Keratinocyte (primary cell): Measurements from ENCODE around the gene WDR35. TPM values are rescaled to one million over a fixed set of nuclear protein-coding genes. Genes with fewer than 3 reads are reported as not detected.

ENCODE experiments used
- DNase-seq: peaks from one replicate; pipeline ENCODE4 v3.0.0-alpha.2; 2011; ENCODE audit warnings: low read depth, missing footprints, low spot score
- FAIRE-seq: peaks from 2 replicates; lab custom pipeline; 2011; peaks lifted over from hg19 to GRCh38; lab: Jason Lieb, UNC
- H2AFZ ChIP-seq: 2 replicates; pipeline ENCODE4 v1.6.0; 2012; ENCODE audit warnings: low read length, control low read depth, inconsistent platforms; ENCODE audit not compliant: control insufficient read depth
- H3K27ac ChIP-seq: 2 replicates; pipeline ENCODE4 v1.5.1; 2011; ENCODE audit warnings: low read length; ENCODE audit not compliant: control insufficient read depth, insufficient read depth
- H3K27me3 ChIP-seq: 3 replicates; pipeline ENCODE4 v1.6.0; 2011; ENCODE audit warnings: low read length; ENCODE audit not compliant: control insufficient read depth, insufficient read depth; ENCODE audit errors: extremely low read depth
- H3K36me3 ChIP-seq, 2 experiments: 2 replicates in 1 of 2; 3 replicates in 1 of 2; pipeline ENCODE4 v1.5.1; 2011; ENCODE audit warnings: low read length in 2 of 2, mild to moderate bottlenecking in 1 of 2; ENCODE audit not compliant: control insufficient read depth in 2 of 2, insufficient read depth in 2 of 2; ENCODE audit errors: extremely low read depth in 1 of 2
- H3K4me1 ChIP-seq: 3 replicates; pipeline ENCODE4 v1.5.1; 2011; ENCODE audit warnings: low read length; ENCODE audit not compliant: control insufficient read depth, insufficient read depth; ENCODE audit errors: extremely low read depth
- H3K4me2 ChIP-seq: 3 replicates; pipeline ENCODE4 v1.6.0; 2011; ENCODE audit warnings: low read depth, low read length; ENCODE audit not compliant: control insufficient read depth, insufficient read depth; ENCODE audit errors: extremely low read depth
- H3K4me3 ChIP-seq, 3 experiments: fragments of 200-600 bp in 1 of 3; sonication (generic) in 1 of 3; 2 replicates in 2 of 3; 3 replicates in 1 of 3; pipeline ENCODE4 v1.5.1; 2011 to 2016; ENCODE audit warnings: low read length in 3 of 3, mild to moderate bottlenecking in 3 of 3, control low read depth in 2 of 3, inconsistent platforms in 1 of 3, low read depth in 1 of 3, mixed read lengths in 1 of 3, mixed run types in 1 of 3, moderate library complexity in 1 of 3; ENCODE audit not compliant: control insufficient read depth in 2 of 3, insufficient read depth in 2 of 3; ENCODE audit errors: extremely low read depth in 1 of 3
- H3K79me2 ChIP-seq: 2 replicates; pipeline ENCODE4 v1.6.0; 2012; ENCODE audit warnings: low read length; ENCODE audit not compliant: control insufficient read depth, insufficient read depth
- H3K9ac ChIP-seq: 3 replicates; pipeline ENCODE4 v1.6.0; 2011; ENCODE audit warnings: low read length; ENCODE audit not compliant: control insufficient read depth, insufficient read depth; ENCODE audit errors: extremely low read depth
- H3K9me1 ChIP-seq: 3 replicates; pipeline ENCODE4 v1.6.0; 2011; ENCODE audit warnings: low read length; ENCODE audit not compliant: control insufficient read depth, insufficient read depth; ENCODE audit errors: extremely low read depth
- H3K9me3 ChIP-seq: 2 replicates; pipeline ENCODE4 v1.5.1; 2012; ENCODE audit warnings: low read depth, low read length; ENCODE audit not compliant: control insufficient read depth
- H4K20me1 ChIP-seq: 3 replicates; pipeline ENCODE4 v1.6.0; 2011; ENCODE audit warnings: low read length; ENCODE audit not compliant: control insufficient read depth, insufficient read depth; ENCODE audit errors: extremely low read depth
- CTCF ChIP-seq, 3 experiments: IDR thresholded peaks in 1 of 3; conservative IDR thresholded peaks in 1 of 3; optimal IDR thresholded peaks in 1 of 3; 2 replicates in 2 of 3; 3 replicates in 1 of 3; pipeline versions ENCODE3 to v1.5.1; 2011; ENCODE audit warnings: low read length in 3 of 3, mild to moderate bottlenecking in 3 of 3, moderate library complexity in 2 of 3, control low read depth in 1 of 3, inconsistent platforms in 1 of 3; ENCODE audit not compliant: insufficient read depth in 2 of 3; ENCODE audit errors: extremely low read depth in 1 of 3
- EZH2 ChIP-seq: IDR thresholded peaks from one replicate; pipeline ENCODE4 v1.6.1; 2012; ENCODE audit warnings: inconsistent platforms, mild to moderate bottlenecking, low read length, moderate library complexity
- dilution Hi-C: fragments of 300-500 bp; cut with MboI; formaldehyde crosslinking; loops from one replicate; pipeline ENCODE4 v1.7.0; 2020; ENCODE audit warnings: low sequenced_read_pairs; ENCODE audit not compliant: extremely low pct_ligation_motif_present
- polyA plus RNA-seq, 5 experiments: library from polyadenylated mRNA; depleted of rRNA in 3 of 5; stranded (reverse) in 3 of 5; stranded (forward) in 1 of 5; unstranded in 1 of 5; fragments of >200 nt; gene quantifications; 1 replicate in 1 of 5; 2 replicates in 3 of 5; 3 replicates in 1 of 5; pipeline versions ENCODE4 v1.2.1 to v1.2.3, GENCODE V29; 2011 to 2012; ENCODE audit warnings: missing spikeins in 2 of 5, low read depth in 1 of 5, low replicate concordance in 1 of 5

The WDR35 gene
- polyA plus RNA-seq, 1 donor (not counting 4 experiments of a cell fraction or from before 2014, with no cell fraction given) = 8.8 TPM

- Histone ChIP-seq H2AFZ (no peak overlapping the region), H3K9me3 (no peaks in the 10 kb centered on the region), H3K27ac (no peak overlapping the region), H3K9ac (no peak overlapping the region), H4K20me1 (no peaks in the 10 kb centered on the region), H3K79me2 (no peaks in the 10 kb centered on the region), H3K27me3 (no peaks in the 10 kb centered on the region), H3K4me3 (no peak overlapping the region), H3K4me2 (no peak overlapping the region), H3K9me1 (no peaks in the 10 kb centered on the region), H3K36me3 (peaks cover 0 to 2% of the 10 kb centered on the region in 2 experiments), H3K4me1 (no peaks in the 10 kb centered on the region)
- FAIRE-seq (no peak), DNase-seq (no peak)
- dilution Hi-C loops = no loop called here
- TF ChIP-seq CTCF (optimal IDR thresholded peaks at IDR 0.05 in 1 of 3, IDR thresholded peaks at IDR 0.05 in 1 of 3, conservative IDR thresholded peaks at IDR 0.05 in 1 of 3; ENCODE audit: extremely low read depth in 1 of 3, insufficient read depth in 2 of 3, low read length in 3 of 3) (no peak), EZH2 (no peak)
Observed at GRCh38 chr2:19943189-19943588, 46.7 kb downstream of the WDR35 start.

GRCh38 chr2:19942199-19942598 lies 47.7 kb downstream of the WDR35 start:
- DNase-seq = no peak
- H3K36me3 ChIP-seq = peaks cover 2 to 3% of the 10 kb centered on the region in 2 experiments
- no peaks in the 10 kb centered on the region for H3K79me2 ChIP-seq
- no peak overlapping the region for H3K27ac ChIP-seq
- H3K4me2 ChIP-seq = no peak overlapping the region
- no peak for TF ChIP-seq CTCF (optimal IDR thresholded peaks at IDR 0.05 in 1 of 3, IDR thresholded peaks at IDR 0.05 in 1 of 3, conservative IDR thresholded peaks at IDR 0.05 in 1 of 3; ENCODE audit: extremely low read depth in 1 of 3, insufficient read depth in 2 of 3, low read length in 3 of 3)
- no peak for TF ChIP-seq EZH2
- dilution Hi-C loops = no loop called here
- H3K9me1 ChIP-seq = no peaks in the 10 kb centered on the region
- H3K4me1 ChIP-seq = no peaks in the 10 kb centered on the region
- H3K9me3 ChIP-seq = no peaks in the 10 kb centered on the region
- H2AFZ ChIP-seq = no peak overlapping the region
- no peaks in the 10 kb centered on the region for H4K20me1 ChIP-seq
- no peaks in the 10 kb centered on the region for H3K27me3 ChIP-seq
- no peak overlapping the region for H3K9ac ChIP-seq
- no peak for FAIRE-seq
- H3K4me3 ChIP-seq = no peak overlapping the region
